Natural killer cell treated with Interleukin-12 subunit alpha and Interleukin-12 subunit beta and Interleukin-15 and Interleukin-18, amount 100 ng/mL, for 72 hours (primary cell): Measurements from ENCODE around the gene PARVG. TPM values are rescaled to one million over a fixed set of nuclear protein-coding genes. Genes with fewer than 3 reads are reported as not detected.

Source experiments
- ATAC-seq, 2 donors: fragments of 150-1000 bp; cut with Tn5 transposase in 1 of 2; sonication (Bioruptor Pico), chemical (Tn5 transposase) in 1 of 2; 2 replicates each; pipeline ENCODE4 v1.10.0; 2021
- DNase-seq: peaks from one replicate; pipeline ENCODE4 v3.0.0; 2022; ENCODE audit warnings: low spot score
- H3K27ac Mint-ChIP-seq, 2 donors: 1 replicate in 1 of 2; 2 replicates in 1 of 2; pipeline ENCODE4 v1.8.0; 2022; ENCODE audit warnings: mixed read lengths in 2 of 2, mild to moderate bottlenecking in 1 of 2, moderate library complexity in 1 of 2
- H3K27me3 Mint-ChIP-seq, 2 donors: 1 replicate in 1 of 2; 2 replicates in 1 of 2; pipeline ENCODE4 v1.8.0; 2022; ENCODE audit warnings: mixed read lengths in 2 of 2
- H3K36me3 Mint-ChIP-seq: one replicate; pipeline ENCODE4 v1.8.0; 2022; ENCODE audit warnings: mixed read lengths
- H3K4me1 Mint-ChIP-seq, 2 donors: 1 replicate in 1 of 2; 2 replicates in 1 of 2; pipeline ENCODE4 v1.8.0; 2022; ENCODE audit warnings: low read depth in 2 of 2, mixed read lengths in 2 of 2, mild to moderate bottlenecking in 1 of 2
- H3K4me3 Mint-ChIP-seq: one replicate; pipeline ENCODE4 v1.8.0; 2022; ENCODE audit warnings: mixed read lengths
- H3K9me3 Mint-ChIP-seq: 2 replicates; pipeline ENCODE4 v1.8.0; 2022; ENCODE audit warnings: mixed read lengths
- total RNA-seq, 2 donors: library from RNA; stranded (reverse); gene quantifications; one replicate each; pipeline ENCODE4 v1.2.3, GENCODE V29; 2022

Gene PARVG
- total RNA-seq, 2 donors from 2014 or later: 64.6 to 85.8 TPM

DNA sequence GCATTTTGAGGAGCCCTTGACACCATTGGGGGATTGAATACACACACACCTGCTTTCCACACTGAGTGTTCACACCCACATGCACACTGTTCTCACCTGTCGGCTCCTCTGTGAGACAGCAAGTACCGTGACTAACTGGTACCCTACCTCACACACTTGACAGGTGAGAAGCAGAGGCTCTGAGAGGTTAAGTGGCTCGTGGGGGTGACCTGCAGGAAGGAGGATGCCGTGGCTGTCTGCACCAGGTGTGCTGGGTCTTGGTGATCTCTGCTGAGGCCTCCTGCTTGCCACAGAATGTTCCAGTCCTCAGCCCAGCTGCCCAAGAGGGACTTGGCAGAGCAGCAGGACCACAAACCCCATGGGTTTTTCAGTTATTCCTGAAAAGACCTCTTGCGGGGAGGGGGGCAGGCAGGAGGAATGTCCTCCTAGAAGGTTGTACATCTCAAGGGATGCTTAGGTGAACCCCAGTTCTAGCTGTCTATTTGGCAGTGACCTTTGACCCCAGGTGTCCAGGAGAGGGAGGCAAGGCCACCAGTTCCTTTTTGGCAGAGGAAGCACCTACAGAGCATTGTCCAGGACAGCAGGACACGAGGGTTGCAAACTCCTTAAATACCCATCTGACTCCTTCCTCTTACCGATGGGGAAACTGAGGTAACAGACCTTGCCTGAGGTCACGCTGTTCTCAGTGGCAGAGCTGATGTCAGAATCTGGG, 66.0 kb downstream of the PARVG start:
- DNase-seq (no peak), ATAC-seq (no peak)
- no peak overlapping the region for H3K4me3 Mint-ChIP-seq
- H3K4me1 Mint-ChIP-seq: no peaks in the 10 kb centered on the region
- peaks cover 4% of the 10 kb centered on the region for H3K9me3 Mint-ChIP-seq
- H3K27ac Mint-ChIP-seq: no peak overlapping the region
- H3K27me3 Mint-ChIP-seq: peaks cover 21 to 33% of the 10 kb centered on the region in 2 donors
- H3K36me3 Mint-ChIP-seq: peaks cover 7% of the 10 kb centered on the region

- Mint-ChIP-seq H3K9me3 (peaks cover 4% of the 10 kb centered on the region), H3K36me3 (peaks cover 7% of the 10 kb centered on the region), H3K27me3 (peaks cover 21 to 33% of the 10 kb centered on the region in 2 donors), H3K4me1 (no peaks in the 10 kb centered on the region), H3K4me3 (no peak overlapping the region), H3K27ac (no peak overlapping the region)
- no peak for ATAC-seq
- no peak for DNase-seq
Measured at GRCh38 chr22:44247346-44247745, 66.6 kb downstream of the PARVG start.

DNA sequence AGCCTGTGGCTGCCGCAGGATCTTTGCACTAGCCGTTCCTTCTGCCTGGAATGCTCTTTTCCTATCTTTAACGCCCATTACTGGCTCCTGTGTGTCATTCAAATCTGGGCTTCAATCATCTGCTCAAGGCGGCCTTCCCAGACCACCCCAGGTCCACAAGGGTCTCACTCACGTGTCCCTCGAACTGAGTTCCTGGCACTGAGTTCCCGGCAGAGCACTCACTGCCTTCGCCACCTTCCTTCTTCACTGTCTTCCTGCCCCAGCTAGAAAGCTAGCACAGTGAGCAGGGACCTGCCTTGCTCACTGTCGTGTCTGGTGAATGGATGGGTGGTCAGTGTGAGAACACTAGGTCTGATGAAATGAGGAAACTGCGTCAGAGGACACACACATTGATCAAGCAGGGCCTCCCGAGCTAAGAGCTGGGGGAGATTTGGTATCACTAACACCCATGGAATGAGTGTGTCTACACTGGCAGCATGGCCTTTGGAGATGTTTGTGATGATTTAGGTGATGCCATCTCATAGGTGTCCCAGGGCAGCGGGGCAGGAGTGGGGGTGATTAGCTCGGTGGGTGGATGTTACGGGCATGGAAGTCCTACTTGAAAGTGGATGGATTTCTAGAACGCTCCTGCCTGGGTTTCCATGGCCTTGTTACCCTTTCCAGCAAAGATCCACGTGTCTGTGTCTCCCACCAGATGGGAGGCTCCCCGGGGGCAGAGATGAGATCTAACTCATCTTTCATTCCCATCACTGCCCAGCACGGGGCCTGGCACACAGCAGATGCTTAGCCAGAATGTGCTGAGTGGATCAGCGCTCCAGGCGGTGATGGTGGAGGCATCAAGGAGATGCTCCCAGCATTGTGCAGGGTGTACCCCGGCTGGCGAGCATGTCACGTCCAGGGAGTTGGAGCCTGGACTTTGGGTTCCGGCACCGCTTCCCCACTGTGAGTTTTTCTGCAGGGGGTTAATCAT, 67.5 kb downstream of the PARVG start:
- peaks cover 4% of the 10 kb centered on the region for H3K9me3 Mint-ChIP-seq
- H3K27ac Mint-ChIP-seq: no peak overlapping the region
- H3K36me3 Mint-ChIP-seq: peaks cover 7% of the 10 kb centered on the region
- peaks cover 20 to 29% of the 10 kb centered on the region in 2 donors for H3K27me3 Mint-ChIP-seq
- no peak for ATAC-seq
- no peak for DNase-seq
- no peaks in the 10 kb centered on the region for H3K4me1 Mint-ChIP-seq
- H3K4me3 Mint-ChIP-seq: no peak overlapping the region

- DNase-seq (no peak), ATAC-seq (no peak)
- peaks cover 4% of the 10 kb centered on the region for H3K9me3 Mint-ChIP-seq
- H3K27ac Mint-ChIP-seq: no peak overlapping the region
- H3K4me3 Mint-ChIP-seq: no peak overlapping the region
- H3K27me3 Mint-ChIP-seq: peaks cover 17 to 27% of the 10 kb centered on the region in 2 donors
- no peaks in the 10 kb centered on the region for H3K4me1 Mint-ChIP-seq
- H3K36me3 Mint-ChIP-seq: peaks cover 7% of the 10 kb centered on the region
Measured at GRCh38 chr22:44248926-44249325, 68.2 kb downstream of the PARVG start.

DNA sequence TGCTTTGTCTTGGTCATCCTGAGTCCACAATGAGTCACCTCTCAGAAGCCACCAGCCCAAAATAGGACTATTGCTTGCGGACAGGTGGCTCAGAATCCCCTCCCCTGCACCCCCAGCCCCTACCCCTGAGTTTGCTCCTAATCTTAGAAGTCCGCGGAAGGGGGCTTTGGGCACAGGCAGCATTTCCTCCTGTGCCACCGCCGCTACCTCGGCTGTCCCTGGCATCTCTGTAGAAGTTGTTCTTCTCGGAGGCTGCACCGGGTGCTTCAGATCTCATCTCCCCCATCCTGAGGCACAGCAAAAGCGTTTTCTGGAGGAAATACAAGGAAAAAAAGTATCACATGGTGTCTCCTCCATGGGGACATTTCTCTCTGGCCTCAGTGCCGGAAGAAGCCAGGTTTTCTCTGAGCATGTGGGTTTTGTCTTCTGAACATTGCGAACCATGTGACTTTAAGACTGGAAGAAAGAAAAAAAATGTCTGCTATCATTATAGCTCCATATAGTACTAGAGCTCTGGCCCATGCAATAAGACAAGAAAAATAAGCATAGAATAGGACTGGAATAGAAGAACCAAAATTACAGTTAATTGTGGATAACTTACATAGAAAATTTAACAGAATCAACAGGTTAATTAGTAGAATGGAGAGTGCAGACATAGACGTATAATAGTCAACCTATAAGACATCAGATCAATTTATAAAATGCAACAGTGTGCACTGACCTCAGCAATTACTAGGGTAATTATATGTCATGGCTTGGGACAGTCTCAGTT, 68.8 kb downstream of the PARVG start:
- Mint-ChIP-seq H3K36me3 (peaks cover 7% of the 10 kb centered on the region), H3K4me3 (no peak overlapping the region), H3K27me3 (peaks cover 16 to 21% of the 10 kb centered on the region in 2 donors), H3K27ac (no peak overlapping the region), H3K4me1 (no peaks in the 10 kb centered on the region), H3K9me3 (peaks cover 4% of the 10 kb centered on the region)
- DNase-seq: no peak
- no peak for ATAC-seq

GRCh38 chr22:44254811-44255210, 74.1 kb downstream of the PARVG start:
- peaks cover under 1% of the 10 kb centered on the region for H3K9me3 Mint-ChIP-seq
- DNase-seq (no peak), ATAC-seq (no peak)
- no peak overlapping the region for H3K4me3 Mint-ChIP-seq
- no peak overlapping the region for H3K27ac Mint-ChIP-seq
- no peaks in the 10 kb centered on the region for H3K4me1 Mint-ChIP-seq
- H3K27me3 Mint-ChIP-seq: peaks cover 22 to 24% of the 10 kb centered on the region in 2 donors
- H3K36me3 Mint-ChIP-seq: peaks cover 2% of the 10 kb centered on the region

DNA sequence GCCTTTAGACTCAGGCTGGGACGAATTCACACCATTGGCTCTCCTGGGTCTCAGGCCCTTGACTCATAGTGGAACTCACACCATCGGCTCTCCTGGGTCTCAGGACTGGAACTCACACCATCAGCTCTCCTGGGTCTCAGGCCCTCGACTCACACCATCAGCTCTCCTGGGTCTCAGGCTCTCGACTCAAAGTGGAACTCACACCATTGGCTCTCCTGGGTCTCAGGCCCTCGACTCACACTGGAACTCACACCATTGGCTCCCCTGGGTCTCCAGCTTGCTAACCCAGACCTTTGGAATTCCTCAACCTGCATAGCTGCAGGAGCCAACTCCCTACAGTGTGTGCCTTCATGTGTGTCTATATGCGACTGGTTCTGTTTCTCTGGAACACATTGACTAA, 75.4 kb downstream of the PARVG start:
- DNase-seq: no peak
- no peak overlapping the region for H3K27ac Mint-ChIP-seq
- no peak overlapping the region for H3K4me3 Mint-ChIP-seq
- no peaks in the 10 kb centered on the region for H3K36me3 Mint-ChIP-seq
- peaks cover 21 to 22% of the 10 kb centered on the region in 2 donors for H3K27me3 Mint-ChIP-seq
- ATAC-seq: no peak
- H3K4me1 Mint-ChIP-seq: peaks cover under 1 to 1% of the 10 kb centered on the region in 2 donors
- no peaks in the 10 kb centered on the region for H3K9me3 Mint-ChIP-seq

GRCh38 chr22:44256556-44257485, 76.1 kb downstream of the PARVG start:
- DNase-seq (no peak), ATAC-seq (no peak)
- no peak overlapping the region for H3K27ac Mint-ChIP-seq
- no peaks in the 10 kb centered on the region for H3K9me3 Mint-ChIP-seq
- peaks cover 4 to 6% of the 10 kb centered on the region in 2 donors for H3K4me1 Mint-ChIP-seq
- no peak overlapping the region for H3K4me3 Mint-ChIP-seq
- H3K27me3 Mint-ChIP-seq: peaks cover 14 to 17% of the 10 kb centered on the region in 2 donors
- no peaks in the 10 kb centered on the region for H3K36me3 Mint-ChIP-seq

Other genes with a start within 250 kb of the PARVG start
- gene SAMM50, start 225.5 kb upstream of the PARVG start, total RNA-seq: 10 to 100 TPM; 45.5 to 46.5 TPM
- 10 to 100 TPM; 16.9 to 61.3 TPM for gene PARVB, start 156.6 kb upstream of the PARVG start, total RNA-seq
- not detected for gene SHISAL1, start 132.0 kb downstream of the PARVG start, total RNA-seq